Measurements from ENCODE around the gene NOP53. TPM values are rescaled to one million over a fixed set of nuclear protein-coding genes. Genes with fewer than 3 reads are reported as not detected.

The NOP53 gene
- total and polyA plus RNA-seq, 2 of the 13 experiments (the other 11 are each of a cell fraction or from before 2014, with no cell fraction given) = 53.9 to 141 TPM

- Histone ChIP-seq H3K36me3 (replicated peaks in 1 of 2; ENCODE audit: control insufficient read depth in 1 of 2, insufficient read depth in 2 of 2, low read length in 2 of 2) (peaks cover 32 to 64% of the 10 kb centered on the region in 2 experiments), H3K4me3 (replicated peaks in 1 of 3; ENCODE audit: insufficient read depth in 1 of 3, low read depth in 2 of 3, low read length in 3 of 3) (no peak overlapping the region), H3K4me2 (ENCODE audit: low read depth, low read length) (0 out of 2 replicates have a peak overlapping the region, but pooled peaks have one; percentile 8), H3K27me3 (ENCODE audit: control insufficient read depth in 1 of 2, insufficient read depth in 2 of 2, low read length in 2 of 2) (no peaks in the 10 kb centered on the region), H3K27ac (ENCODE audit: extremely low read length, insufficient read depth, low read length) (no peak overlapping the region), H3K79me2 (ENCODE audit: insufficient read depth, low read length) (peaks cover 25% of the 10 kb centered on the region), H3K9ac (ENCODE audit: insufficient read depth, low read depth, low read length) (no peak overlapping the region), H2AFZ (ENCODE audit: low read length) (no peak overlapping the region), H4K20me1 (ENCODE audit: insufficient read depth, low read length) (peaks cover 9% of the 10 kb centered on the region; the same call in 1 of the 2 replicates), H3K9me3 (ENCODE audit: low read length) (no peaks in the 10 kb centered on the region), H3K4me1 (ENCODE audit: insufficient read depth, low read length) (peaks cover 43% of the 10 kb centered on the region)
- WGBS (ENCODE audit: low lambda C conversion rate) = 96% methylated on average over 3 of the region's 3 CpGs
- no peak for ATAC-seq
- ChIA-PET POLR2A (no interaction called here), CTCF (ENCODE audit: low intra/inter-chr PET ratio, low total read pairs) (no interaction called here)
- no peak for FAIRE-seq
- in situ Hi-C loops (cut with HindIII; ENCODE audit: extremely low pct_ligation_motif_present, low pct_unique_long_range_greater_than_20kb) (no loop called here), intact Hi-C loops (cut with micrococcal nuclease; ENCODE audit: unreplicated experiment) (no loop called here)
- TSS peak; percentile 14 for BruUV-seq (replicated peaks)
- no peak for DNase-seq (ENCODE audit: low spot score)
- TF ChIP-seq SMARCC2 (IDR thresholded peaks at IDR 0.05) (no peak), SKIL (CRISPR knock-in tag; IDR thresholded peaks at IDR 0.05; ENCODE audit: borderline replicate concordance) (no peak), RBFOX2 (IDR thresholded peaks at IDR 0.05; ENCODE audit: low read depth, low read length) (0 out of 2 replicates have a peak, but pooled peaks have one; percentile 21)
Measured at GRCh38 chr19:47749326-47749725, 4.0 kb downstream of the NOP53 start.

- ATAC-seq (no peak), FAIRE-seq (no peak), DNase-seq (ENCODE audit: low spot score) (no peak)
- TF ChIP-seq EP300 (IDR thresholded peaks at IDR 0.05; ENCODE audit: low read depth in 2 of 2, low read length in 2 of 2) = no peak
- TF ChIP-seq EP300 (CRISPR knock-in tag; IDR thresholded peaks at IDR 0.05; ENCODE audit: borderline replicate concordance) = no peak
- TF ChIP-seq RBFOX2 (IDR thresholded peaks at IDR 0.05; ENCODE audit: low read depth, low read length) = peak; percentile 53; the same call in 1 of the 2 replicates
- no peak for TF ChIP-seq ZUFSP (CRISPR knock-in tag; IDR thresholded peaks at IDR 0.05; ENCODE audit: borderline replicate concordance)
- TF ChIP-seq TARDBP (CRISPR knock-in tag; IDR thresholded peaks at IDR 0.05) = no peak
- no peak overlapping the region for H3K27ac ChIP-seq (ENCODE audit: extremely low read length, insufficient read depth, low read length)
- H3K36me3 ChIP-seq (replicated peaks in 1 of 2; ENCODE audit: control insufficient read depth in 1 of 2, insufficient read depth in 2 of 2, low read length in 2 of 2) = peaks cover 35 to 73% of the 10 kb centered on the region in 2 experiments
- 100% methylated on average over 3 of the region's 18 CpGs for WGBS (ENCODE audit: low lambda C conversion rate)
- POLR2A ChIA-PET = no interaction called here
- no peak overlapping the region for H3K4me3 ChIP-seq (replicated peaks in 1 of 3; ENCODE audit: insufficient read depth in 1 of 3, low read depth in 2 of 3, low read length in 3 of 3)
- no peaks in the 10 kb centered on the region for H3K9me3 ChIP-seq (ENCODE audit: low read length)
- H3K4me2 ChIP-seq (ENCODE audit: low read depth, low read length) = no peak overlapping the region
- no peaks in the 10 kb centered on the region for H3K27me3 ChIP-seq (ENCODE audit: control insufficient read depth in 1 of 2, insufficient read depth in 2 of 2, low read length in 2 of 2)
- peaks cover 9% of the 10 kb centered on the region; the same call in 1 of the 2 replicates for H4K20me1 ChIP-seq (ENCODE audit: insufficient read depth, low read length)
- intact Hi-C loops (cut with micrococcal nuclease; ENCODE audit: unreplicated experiment) = no loop called here
- in situ Hi-C loops (cut with HindIII; ENCODE audit: extremely low pct_ligation_motif_present, low pct_unique_long_range_greater_than_20kb) = no loop called here
- CTCF ChIA-PET (ENCODE audit: low intra/inter-chr PET ratio, low total read pairs) = no interaction called here
- H3K79me2 ChIP-seq (ENCODE audit: insufficient read depth, low read length) = peaks cover 25% of the 10 kb centered on the region
- no peak overlapping the region for H2AFZ ChIP-seq (ENCODE audit: low read length)
- H3K4me1 ChIP-seq (ENCODE audit: insufficient read depth, low read length) = peaks cover 36% of the 10 kb centered on the region
- no TSS peak for BruUV-seq (replicated peaks)
- no peak overlapping the region for H3K9ac ChIP-seq (ENCODE audit: insufficient read depth, low read depth, low read length)
Measured at GRCh38 chr19:47750752-47751151, 5.4 kb downstream of the NOP53 start.
